Activated CD8-positive, alpha-beta T cell treated with anti-CD3 and anti-CD28 coated beads, Interleukin-2, amount 10 ng/mL, durations not matched to agents 7 days and 5 days (primary cell): ENCODE measurements around the gene UBXN6. TPM values are rescaled to one million over a fixed set of nuclear protein-coding genes. Genes with fewer than 3 reads are reported as not detected.

Experiments used
- ATAC-seq: fragments of 150-1000 bp; cut with Tn5 transposase; one replicate; pipeline ENCODE4 v1.10.0; 2021; ENCODE audit warnings: moderate library complexity
- CTCF ChIA-PET: fragments of 350-600 bp; sonication (Branson Sonifier 250); formaldehyde crosslinking; loops from one replicate; lab custom pipeline; 2021; ENCODE audit warnings: antibody characterized with exemption; lab: Charles Lee
- POLR2A ChIA-PET: fragments of 350-600 bp; sonication (Branson Sonifier 250); formaldehyde crosslinking; loops from one replicate; lab custom pipeline; 2021; ENCODE audit warnings: antibody characterized with exemption; lab: Charles Lee
- DNase-seq: peaks from one replicate; pipeline ENCODE4 v3.0.0-alpha.2; 2020
- H3K27ac Mint-ChIP-seq: one replicate; pipeline ENCODE4 v1.8.0; 2021; ENCODE audit warnings: mild to moderate bottlenecking, mixed read lengths
- H3K27me3 Mint-ChIP-seq: one replicate; pipeline ENCODE4 v1.8.0; 2021; ENCODE audit warnings: low read depth, mixed read lengths
- H3K36me3 Mint-ChIP-seq: one replicate; pipeline ENCODE4 v1.8.0; 2021; ENCODE audit warnings: low read depth, mixed read lengths
- H3K4me1 Mint-ChIP-seq: one replicate; pipeline ENCODE4 v1.8.0; 2021; ENCODE audit warnings: low read depth, mixed read lengths
- H3K4me3 Mint-ChIP-seq: one replicate; pipeline ENCODE4 v1.8.0; 2021; ENCODE audit warnings: mild to moderate bottlenecking, mixed read lengths
- H3K9me3 Mint-ChIP-seq: one replicate; pipeline ENCODE4 v1.8.0; 2022; ENCODE audit warnings: mixed read lengths; ENCODE audit not compliant: insufficient read depth
- total RNA-seq, 2 experiments: library from RNA; stranded (reverse); gene quantifications; one replicate each; pipeline ENCODE4 v1.2.3, GENCODE V29; 2021

Gene UBXN6
- total RNA-seq, 2 experiments from 2014 or later = 34.1 to 36.6 TPM

DNA sequence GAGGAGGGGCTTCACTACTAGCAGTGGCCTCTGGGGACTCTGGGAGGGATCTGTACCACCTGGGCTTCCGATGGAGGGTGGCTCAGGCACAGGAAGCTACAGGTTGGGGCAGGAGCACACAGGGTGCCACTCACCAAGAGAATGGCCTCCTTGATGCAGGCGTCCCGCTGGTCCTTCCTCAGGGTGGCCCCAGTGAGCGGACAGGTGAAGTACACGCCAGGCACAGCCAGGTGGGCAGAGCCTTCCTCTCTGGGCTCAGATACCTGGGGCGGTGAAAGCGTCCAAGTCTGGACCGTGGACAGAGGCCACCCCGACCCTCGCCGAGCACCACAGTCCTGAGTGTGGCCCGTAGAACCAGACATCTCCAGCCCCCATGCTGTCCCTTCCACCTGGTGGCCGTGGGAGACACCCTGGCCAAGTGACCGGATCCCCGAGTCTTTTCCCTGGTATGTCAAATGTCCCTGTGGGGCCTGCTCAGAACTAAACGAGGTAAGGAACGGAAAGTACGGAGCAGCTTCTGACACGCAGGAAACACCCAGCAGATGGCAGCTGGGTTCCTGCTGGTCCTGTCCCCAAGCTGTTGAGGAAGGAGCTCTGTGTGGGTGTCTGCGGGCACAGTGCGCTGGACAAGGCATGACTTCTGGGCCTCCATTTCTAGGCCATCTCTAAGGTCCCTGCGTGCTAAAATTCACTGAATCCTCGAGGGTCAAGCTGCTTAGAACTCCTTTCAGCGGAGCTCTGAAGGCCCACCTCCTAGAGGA, 5.2 kb downstream of the UBXN6 start:
- Mint-ChIP-seq H3K9me3 (no peaks in the 10 kb centered on the region), H3K4me1 (peaks cover 13% of the 10 kb centered on the region), H3K27me3 (no peaks in the 10 kb centered on the region), H3K36me3 (peaks cover 17% of the 10 kb centered on the region), H3K27ac (no peak overlapping the region), H3K4me3 (no peak overlapping the region)
- ATAC-seq (no peak), DNase-seq (no peak)
- ChIA-PET CTCF (interaction anchor here (1.0 kb wide), 1 partner anchor 71 kb away, joined by 3 read pairs; no protein-coding TSS in a partner anchor), POLR2A (no interaction called here)

DNA sequence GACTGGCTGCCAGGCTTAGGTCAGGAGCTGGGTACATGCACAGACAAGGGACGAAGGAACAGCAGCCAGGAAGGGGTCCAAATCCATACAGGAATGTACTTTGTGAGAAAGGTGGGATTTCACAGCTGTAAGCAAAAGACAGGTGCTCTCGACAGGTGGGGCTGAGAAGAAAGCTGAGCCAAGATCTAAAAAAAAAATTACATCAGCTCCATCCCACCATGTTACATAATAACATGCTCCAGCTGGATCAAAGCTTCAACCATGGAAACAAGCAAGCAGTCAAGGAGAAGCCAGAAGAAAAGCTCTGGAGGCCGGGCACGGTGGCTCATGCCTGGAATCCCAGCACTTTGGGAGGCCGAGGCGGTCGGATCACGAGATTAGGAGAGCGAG, 8.0 kb downstream of the UBXN6 start:
- Mint-ChIP-seq H3K36me3 (peaks cover 23% of the 10 kb centered on the region), H3K27me3 (no peaks in the 10 kb centered on the region), H3K27ac (no peak overlapping the region), H3K4me3 (no peak overlapping the region), H3K4me1 (no peaks in the 10 kb centered on the region), H3K9me3 (no peaks in the 10 kb centered on the region)
- ATAC-seq (no peak), DNase-seq (no peak)
- POLR2A ChIA-PET = no interaction called here
- CTCF ChIA-PET = no interaction called here

DNA sequence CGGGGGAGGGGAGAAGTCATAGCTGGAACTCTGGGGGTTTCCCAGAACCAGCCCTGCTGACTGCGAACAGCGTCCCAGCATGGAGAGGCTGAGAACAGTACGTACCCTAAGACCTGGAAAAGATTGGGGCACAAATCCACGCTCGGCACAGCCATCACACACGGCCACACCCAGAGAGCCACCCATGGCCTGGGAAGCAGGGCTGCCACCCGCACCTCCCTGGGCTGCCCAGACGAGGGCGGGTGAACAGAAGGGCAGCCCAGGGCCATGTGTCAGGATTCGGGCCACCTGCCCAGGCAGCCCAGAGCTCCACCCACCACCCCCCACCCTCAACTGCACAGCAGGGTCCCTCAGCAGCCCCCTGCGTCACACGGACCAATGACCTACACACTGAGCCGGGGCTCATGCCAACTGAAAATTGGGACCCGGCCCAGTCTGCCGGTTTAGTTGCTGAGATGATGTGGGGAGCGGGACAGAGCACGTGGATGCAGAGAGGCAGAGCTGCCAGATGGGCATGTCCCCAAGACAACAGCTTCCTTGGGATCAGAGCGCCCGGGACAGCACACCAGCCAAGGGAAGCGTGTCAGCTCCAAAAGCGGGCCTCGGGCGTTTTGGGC, 8.5 kb downstream of the UBXN6 start:
- Mint-ChIP-seq H3K27me3 (no peaks in the 10 kb centered on the region), H3K4me1 (no peaks in the 10 kb centered on the region), H3K9me3 (no peaks in the 10 kb centered on the region), H3K27ac (no peak overlapping the region), H3K4me3 (no peak overlapping the region), H3K36me3 (peaks cover 25% of the 10 kb centered on the region)
- DNase-seq (no peak), ATAC-seq (no peak)
- ChIA-PET POLR2A (interaction anchor here (0.6 kb wide), 1 partner anchor 1237 kb away, joined by 4 read pairs; no protein-coding TSS in a partner anchor), CTCF (no interaction called here)

DNA sequence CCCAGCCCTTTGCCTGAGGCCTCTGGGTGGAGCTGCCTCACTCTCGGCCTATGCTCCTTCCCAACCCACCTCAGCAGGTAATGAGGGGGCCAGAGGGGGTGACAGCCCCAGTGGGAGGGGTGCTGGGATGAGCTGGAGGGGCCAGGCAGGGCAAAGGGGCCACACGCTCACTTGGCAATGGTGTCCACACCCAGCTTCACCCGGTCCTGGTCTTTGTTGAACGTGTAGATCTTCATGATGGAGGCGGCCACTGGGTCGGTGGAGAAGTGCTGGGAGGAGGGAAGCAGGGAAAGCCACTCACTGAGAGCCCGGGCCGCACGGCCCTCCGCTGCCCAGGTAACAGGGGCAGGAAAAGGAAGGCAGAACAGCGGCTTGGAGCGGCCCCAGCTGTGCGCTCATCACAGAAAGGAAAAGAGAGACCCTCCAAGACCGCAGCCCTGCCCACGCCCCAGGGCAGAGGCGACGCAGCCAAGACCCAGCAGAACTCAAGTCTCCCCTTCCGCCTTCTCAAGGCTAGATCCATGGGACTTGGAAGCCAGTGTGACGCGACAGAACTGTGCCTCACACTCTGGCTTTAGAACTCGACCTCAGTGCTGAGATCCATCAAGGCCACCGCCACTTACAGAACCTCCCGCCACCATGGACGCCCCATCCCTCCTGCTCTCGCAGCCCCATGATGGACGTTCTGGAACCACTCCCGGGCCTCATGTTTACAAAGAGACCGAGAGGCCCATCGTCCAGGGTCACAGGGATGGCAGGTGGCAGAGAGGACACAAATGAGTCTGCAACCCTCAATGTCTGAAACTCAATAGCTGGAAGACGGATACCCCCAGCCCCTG, 9.2 kb downstream of the UBXN6 start:
- no peak overlapping the region for H3K27ac Mint-ChIP-seq
- peaks cover 25% of the 10 kb centered on the region for H3K36me3 Mint-ChIP-seq
- H3K9me3 Mint-ChIP-seq = no peaks in the 10 kb centered on the region

DNA sequence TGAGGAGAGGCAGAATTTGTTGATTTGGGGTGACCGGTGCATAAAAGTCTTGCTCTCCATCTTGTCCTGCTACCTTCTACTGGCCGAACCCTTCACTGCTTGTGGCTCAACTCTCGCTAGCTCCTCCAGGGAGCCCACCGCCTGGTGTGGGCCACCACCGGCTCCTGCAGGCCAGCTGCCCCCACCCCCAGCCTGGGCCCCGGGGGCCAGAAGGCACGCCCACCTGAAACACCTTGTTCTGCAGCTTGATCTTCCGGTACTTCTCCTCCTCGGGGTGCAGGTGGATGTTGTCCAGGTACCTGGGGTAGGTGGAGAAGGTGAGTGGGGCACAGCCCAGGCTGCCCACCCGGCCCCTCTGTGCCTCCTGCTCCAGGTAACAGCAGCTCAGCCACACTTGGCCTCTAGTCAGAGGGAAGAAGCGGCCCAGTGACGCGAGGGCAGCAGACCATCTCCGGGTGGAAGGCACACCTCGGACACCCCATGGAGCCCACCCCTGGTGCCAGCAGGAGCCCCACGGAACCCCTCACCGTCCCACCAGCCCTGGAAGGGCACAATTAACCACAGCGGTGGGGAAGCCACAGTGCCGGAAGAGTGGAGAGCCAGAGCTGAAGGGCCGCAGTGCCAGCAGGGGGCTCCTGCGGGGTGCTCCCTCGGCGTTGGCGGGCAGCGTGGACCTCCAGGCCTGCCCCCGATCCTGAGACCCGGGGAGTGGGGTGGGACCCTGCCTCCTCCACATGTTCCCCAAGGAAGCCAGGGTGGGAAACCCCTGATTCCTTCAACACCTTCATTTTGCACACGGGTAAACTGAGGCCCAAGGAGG, 10.1 kb downstream of the UBXN6 start:
- no peaks in the 10 kb centered on the region for H3K27me3 Mint-ChIP-seq
- no peaks in the 10 kb centered on the region for H3K4me1 Mint-ChIP-seq
- ChIA-PET POLR2A (interaction anchor here (0.8 kb wide), 1 partner anchor 8 kb away, joined by 3 read pairs; no protein-coding TSS in a partner anchor), CTCF (no interaction called here)
- H3K9me3 Mint-ChIP-seq = no peaks in the 10 kb centered on the region
- no peak overlapping the region for H3K27ac Mint-ChIP-seq
- DNase-seq = no peak
- H3K4me3 Mint-ChIP-seq = no peak overlapping the region
- peaks cover 29% of the 10 kb centered on the region for H3K36me3 Mint-ChIP-seq
- no peak for ATAC-seq

More for the DNA sequence above, 9.2 kb downstream of the UBXN6 start:
- DNase-seq (no peak), ATAC-seq (no peak)
- no peaks in the 10 kb centered on the region for H3K27me3 Mint-ChIP-seq
- ChIA-PET POLR2A (interaction anchor here (0.6 to 0.8 kb wide), 2 partner anchors 8 to 1238 kb away, joined by 3 to 4 read pairs; no protein-coding TSS in a partner anchor), CTCF (no interaction called here)
- no peak overlapping the region for H3K4me3 Mint-ChIP-seq
- H3K4me1 Mint-ChIP-seq = no peaks in the 10 kb centered on the region

DNA sequence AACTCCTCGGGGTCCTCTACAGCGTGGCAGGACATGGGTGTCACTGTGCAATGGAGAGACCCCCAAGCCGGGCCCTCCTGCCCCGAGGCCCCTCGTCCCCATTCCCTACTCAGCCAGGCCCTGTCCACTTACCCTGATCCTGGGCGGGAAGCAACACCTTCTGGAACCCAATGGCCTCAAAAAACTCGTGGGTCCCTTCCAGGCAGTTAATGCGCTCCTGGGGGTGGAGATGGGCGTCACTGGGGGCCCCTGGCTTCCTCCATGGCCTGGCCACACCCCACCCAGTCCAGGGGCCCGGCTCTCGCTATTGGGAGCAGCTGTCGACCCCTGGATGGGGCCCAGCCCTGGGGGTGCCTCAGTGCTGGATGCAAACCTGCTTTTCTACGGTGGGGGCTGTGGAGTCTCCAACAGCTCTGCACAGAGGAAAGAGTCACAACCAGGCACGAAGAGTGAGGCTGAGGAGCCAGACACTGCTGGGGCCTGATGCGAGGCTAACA, 10.8 kb downstream of the UBXN6 start:
- CTCF ChIA-PET = no interaction called here
- Mint-ChIP-seq H3K4me1 (no peaks in the 10 kb centered on the region), H3K27ac (no peak overlapping the region), H3K4me3 (no peak overlapping the region), H3K9me3 (no peaks in the 10 kb centered on the region), H3K36me3 (peaks cover 34% of the 10 kb centered on the region), H3K27me3 (no peaks in the 10 kb centered on the region)
- ATAC-seq = no peak
- POLR2A ChIA-PET = no interaction called here
- DNase-seq = no peak

DNA sequence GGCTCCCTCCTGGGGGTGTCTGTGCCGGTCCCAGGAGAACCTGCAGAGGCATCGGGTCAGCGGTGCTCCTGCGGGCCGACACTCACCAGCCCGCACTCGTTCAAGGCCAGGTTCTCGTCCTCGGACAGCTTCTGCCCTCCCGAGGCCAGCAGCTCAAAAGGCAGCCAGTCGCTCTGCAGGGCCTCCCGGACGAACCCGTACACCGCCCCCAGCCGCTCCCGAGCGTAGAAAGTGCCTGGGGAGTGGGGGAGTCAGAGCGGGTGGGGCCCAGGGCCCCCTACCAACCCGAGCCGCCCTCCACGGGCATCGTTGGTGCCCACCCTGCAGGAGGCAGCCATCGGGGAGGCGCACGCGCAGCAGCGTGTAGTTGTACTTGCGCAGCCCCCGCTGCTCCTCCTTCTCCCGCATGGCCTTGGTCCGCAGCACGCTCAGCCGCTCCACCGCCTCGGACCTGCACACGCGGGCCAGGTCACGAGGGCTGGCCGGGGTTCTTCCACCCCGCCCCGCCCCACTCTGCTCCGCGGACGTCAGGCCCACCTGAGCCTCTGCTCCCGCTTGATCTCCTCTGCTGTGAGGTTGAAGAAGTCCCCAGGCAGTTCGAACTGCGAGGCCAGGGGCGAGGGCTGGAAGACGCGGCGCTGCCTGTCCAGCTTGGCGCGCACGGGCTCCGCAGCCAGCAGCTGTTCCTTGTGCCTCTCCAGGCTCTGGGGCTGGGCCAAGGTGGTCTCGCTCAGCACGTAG, 11.5 kb downstream of the UBXN6 start:
- no peak for DNase-seq
- Mint-ChIP-seq H3K27me3 (no peaks in the 10 kb centered on the region), H3K4me3 (no peak overlapping the region), H3K4me1 (no peaks in the 10 kb centered on the region), H3K36me3 (peaks cover 34% of the 10 kb centered on the region), H3K27ac (no peak overlapping the region), H3K9me3 (no peaks in the 10 kb centered on the region)
- CTCF ChIA-PET = no interaction called here
- POLR2A ChIA-PET = no interaction called here
- no peak for ATAC-seq

DNA sequence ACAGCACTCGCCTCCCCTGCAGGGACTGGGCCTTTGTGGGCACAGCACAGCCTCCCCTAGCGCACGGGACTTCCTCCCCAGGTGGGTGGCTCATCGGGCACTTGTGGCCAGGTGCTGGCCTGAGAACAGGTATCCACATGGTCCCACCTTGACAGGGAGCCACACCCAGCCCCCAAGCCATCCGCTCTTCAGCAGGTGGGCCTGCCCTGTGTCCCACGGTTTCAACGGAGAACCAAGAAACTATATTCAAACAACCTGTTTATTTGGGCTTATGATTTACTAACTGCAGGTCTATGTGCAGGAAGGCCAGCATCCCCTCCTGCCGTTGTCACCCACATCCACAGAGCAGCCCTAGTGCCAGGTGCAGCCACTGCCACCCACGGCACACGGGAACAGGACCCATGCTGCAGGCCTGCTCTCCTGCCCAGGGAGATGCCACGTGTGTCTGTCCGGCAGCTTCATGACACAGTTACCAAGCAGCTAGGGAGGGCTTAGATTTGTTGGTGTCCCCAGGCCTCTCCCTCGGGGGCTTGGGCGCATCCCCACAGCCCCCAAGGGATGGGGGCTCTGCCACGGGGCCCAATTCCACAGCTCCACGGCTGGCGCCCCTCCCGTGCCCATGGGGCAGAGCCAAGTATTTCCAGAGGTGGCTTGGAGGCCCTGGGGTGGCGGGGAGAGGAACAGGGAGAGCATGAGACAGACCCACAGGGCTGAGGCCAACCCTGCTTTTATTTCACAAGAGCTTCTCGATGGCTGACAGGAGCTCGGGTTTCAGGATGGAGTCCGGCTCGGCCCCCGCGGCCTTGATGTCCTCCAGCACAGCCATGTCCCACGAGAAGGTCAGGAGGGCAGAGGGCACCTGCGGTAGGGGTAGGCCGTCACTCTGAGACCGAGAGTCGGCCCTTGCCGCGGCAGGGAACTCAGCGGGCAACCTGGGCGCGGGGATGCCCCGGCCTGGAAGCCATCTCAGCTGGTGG, 12.5 kb downstream of the UBXN6 start:
- Mint-ChIP-seq H3K27me3 (no peaks in the 10 kb centered on the region), H3K27ac (no peak overlapping the region), H3K9me3 (no peaks in the 10 kb centered on the region), H3K36me3 (peaks cover 37% of the 10 kb centered on the region), H3K4me3 (no peak overlapping the region), H3K4me1 (no peaks in the 10 kb centered on the region)
- ChIA-PET POLR2A (no interaction called here), CTCF (no interaction called here)
- DNase-seq (no peak), ATAC-seq (no peak)

DNA sequence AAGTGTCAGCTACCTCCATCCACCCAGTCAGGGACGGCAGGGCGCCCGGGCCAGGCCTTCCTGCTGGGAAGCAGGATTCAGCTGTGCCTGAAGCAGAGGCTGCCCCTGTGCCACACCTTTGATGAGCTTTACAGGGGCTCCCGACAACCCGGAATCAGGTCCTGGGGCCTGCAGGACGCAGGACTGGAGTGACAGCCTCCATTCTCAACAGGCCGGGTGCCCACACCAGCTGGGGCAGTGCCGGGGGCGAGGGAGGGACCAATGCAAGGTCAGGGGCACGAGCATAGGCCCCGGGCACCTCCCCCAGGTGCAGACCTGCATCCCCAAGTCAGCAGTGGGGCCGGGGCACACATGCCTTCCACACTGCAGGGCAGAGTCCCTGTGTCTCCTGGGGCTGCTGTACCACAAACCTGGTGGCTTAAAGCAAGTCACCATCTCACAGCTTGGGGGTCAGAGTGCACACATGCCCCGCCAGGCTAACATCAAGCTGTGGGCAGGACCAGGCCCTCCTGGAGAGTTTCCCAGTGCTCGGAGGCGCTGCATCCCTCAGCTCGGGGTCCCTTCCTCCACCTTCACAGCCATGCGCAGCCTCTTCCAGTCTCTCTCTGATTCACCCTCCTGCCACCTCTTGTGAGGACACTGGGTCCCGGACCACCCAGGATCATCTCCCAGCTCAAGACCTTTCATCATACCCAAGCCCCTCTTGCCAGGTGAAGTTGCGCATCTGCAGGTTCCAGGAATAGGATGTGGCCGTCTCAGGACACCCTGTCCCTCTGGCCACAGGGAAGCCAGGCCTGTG, 13.4 kb downstream of the UBXN6 start:
- Mint-ChIP-seq H3K4me1 (no peaks in the 10 kb centered on the region), H3K4me3 (no peak overlapping the region), H3K36me3 (peaks cover 39% of the 10 kb centered on the region), H3K9me3 (no peaks in the 10 kb centered on the region), H3K27me3 (no peaks in the 10 kb centered on the region), H3K27ac (no peak overlapping the region)
- no peak for ATAC-seq
- no peak for DNase-seq
- POLR2A ChIA-PET = no interaction called here
- CTCF ChIA-PET = no interaction called here
